Keratinocyte (primary cell): ENCODE data around the gene RNF112. TPM values are rescaled to one million over a fixed set of nuclear protein-coding genes. Genes with fewer than 3 reads are reported as not detected.
"Not testable (repeated sequence)": the region's sequence is repeated elsewhere in the genome, so short reads cannot be mapped to it uniquely, and the experiment has no call there.

ENCODE experiments used
- DNase-seq: peaks from one replicate; pipeline ENCODE4 v3.0.0-alpha.2; 2011; ENCODE audit warnings: low read depth, missing footprints, low spot score
- FAIRE-seq: peaks from 2 replicates; lab custom pipeline; 2011; peaks lifted over from hg19 to GRCh38; lab: Jason Lieb, UNC
- H2AFZ ChIP-seq: 2 replicates; pipeline ENCODE4 v1.6.0; 2012; ENCODE audit warnings: low read length, control low read depth, inconsistent platforms; ENCODE audit not compliant: control insufficient read depth
- H3K27ac ChIP-seq: 2 replicates; pipeline ENCODE4 v1.5.1; 2011; ENCODE audit warnings: low read length; ENCODE audit not compliant: control insufficient read depth, insufficient read depth
- H3K27me3 ChIP-seq: 3 replicates; pipeline ENCODE4 v1.6.0; 2011; ENCODE audit warnings: low read length; ENCODE audit not compliant: control insufficient read depth, insufficient read depth; ENCODE audit errors: extremely low read depth
- H3K36me3 ChIP-seq, 2 experiments: 2 replicates in 1 of 2; 3 replicates in 1 of 2; pipeline ENCODE4 v1.5.1; 2011; ENCODE audit warnings: low read length in 2 of 2, mild to moderate bottlenecking in 1 of 2; ENCODE audit not compliant: control insufficient read depth in 2 of 2, insufficient read depth in 2 of 2; ENCODE audit errors: extremely low read depth in 1 of 2
- H3K4me1 ChIP-seq: 3 replicates; pipeline ENCODE4 v1.5.1; 2011; ENCODE audit warnings: low read length; ENCODE audit not compliant: control insufficient read depth, insufficient read depth; ENCODE audit errors: extremely low read depth
- H3K4me2 ChIP-seq: 3 replicates; pipeline ENCODE4 v1.6.0; 2011; ENCODE audit warnings: low read depth, low read length; ENCODE audit not compliant: control insufficient read depth, insufficient read depth; ENCODE audit errors: extremely low read depth
- H3K4me3 ChIP-seq, 3 experiments: fragments of 200-600 bp in 1 of 3; sonication (generic) in 1 of 3; 2 replicates in 2 of 3; 3 replicates in 1 of 3; pipeline ENCODE4 v1.5.1; 2011 to 2016; ENCODE audit warnings: low read length in 3 of 3, mild to moderate bottlenecking in 3 of 3, control low read depth in 2 of 3, inconsistent platforms in 1 of 3, low read depth in 1 of 3, mixed read lengths in 1 of 3, mixed run types in 1 of 3, moderate library complexity in 1 of 3; ENCODE audit not compliant: control insufficient read depth in 2 of 3, insufficient read depth in 2 of 3; ENCODE audit errors: extremely low read depth in 1 of 3
- H3K79me2 ChIP-seq: 2 replicates; pipeline ENCODE4 v1.6.0; 2012; ENCODE audit warnings: low read length; ENCODE audit not compliant: control insufficient read depth, insufficient read depth
- H3K9ac ChIP-seq: 3 replicates; pipeline ENCODE4 v1.6.0; 2011; ENCODE audit warnings: low read length; ENCODE audit not compliant: control insufficient read depth, insufficient read depth; ENCODE audit errors: extremely low read depth
- H3K9me1 ChIP-seq: 3 replicates; pipeline ENCODE4 v1.6.0; 2011; ENCODE audit warnings: low read length; ENCODE audit not compliant: control insufficient read depth, insufficient read depth; ENCODE audit errors: extremely low read depth
- H3K9me3 ChIP-seq: 2 replicates; pipeline ENCODE4 v1.5.1; 2012; ENCODE audit warnings: low read depth, low read length; ENCODE audit not compliant: control insufficient read depth
- H4K20me1 ChIP-seq: 3 replicates; pipeline ENCODE4 v1.6.0; 2011; ENCODE audit warnings: low read length; ENCODE audit not compliant: control insufficient read depth, insufficient read depth; ENCODE audit errors: extremely low read depth
- EZH2 ChIP-seq: IDR thresholded peaks from one replicate; pipeline ENCODE4 v1.6.1; 2012; ENCODE audit warnings: inconsistent platforms, mild to moderate bottlenecking, low read length, moderate library complexity
- dilution Hi-C: fragments of 300-500 bp; cut with MboI; formaldehyde crosslinking; loops from one replicate; pipeline ENCODE4 v1.7.0; 2020; ENCODE audit warnings: low sequenced_read_pairs; ENCODE audit not compliant: extremely low pct_ligation_motif_present
- polyA plus RNA-seq, 5 experiments: library from polyadenylated mRNA; depleted of rRNA in 3 of 5; stranded (reverse) in 3 of 5; stranded (forward) in 1 of 5; unstranded in 1 of 5; fragments of >200 nt; gene quantifications; 1 replicate in 1 of 5; 2 replicates in 3 of 5; 3 replicates in 1 of 5; pipeline versions ENCODE4 v1.2.1 to v1.2.3, GENCODE V29; 2011 to 2012; ENCODE audit warnings: missing spikeins in 2 of 5, low read depth in 1 of 5, low replicate concordance in 1 of 5
- TF ChIP-seq, protein P1 (sequence below), 3 experiments: IDR thresholded peaks in 1 of 3; conservative IDR thresholded peaks in 1 of 3; optimal IDR thresholded peaks in 1 of 3; 2 replicates in 2 of 3; 3 replicates in 1 of 3; pipeline versions ENCODE3 to v1.5.1; 2011; ENCODE audit warnings: low read length in 3 of 3, mild to moderate bottlenecking in 3 of 3, moderate library complexity in 2 of 3, control low read depth in 1 of 3, inconsistent platforms in 1 of 3; ENCODE audit not compliant: insufficient read depth in 2 of 3; ENCODE audit errors: extremely low read depth in 1 of 3

Gene RNF112
- polyA plus RNA-seq, 1 donor (not counting 4 experiments of a cell fraction or from before 2014, with no cell fraction given): 0.05 TPM

- no peaks in the 10 kb centered on the region for H3K27me3 ChIP-seq
- no peak for TF ChIP-seq EZH2
- TF ChIP-seq, protein P1, sequence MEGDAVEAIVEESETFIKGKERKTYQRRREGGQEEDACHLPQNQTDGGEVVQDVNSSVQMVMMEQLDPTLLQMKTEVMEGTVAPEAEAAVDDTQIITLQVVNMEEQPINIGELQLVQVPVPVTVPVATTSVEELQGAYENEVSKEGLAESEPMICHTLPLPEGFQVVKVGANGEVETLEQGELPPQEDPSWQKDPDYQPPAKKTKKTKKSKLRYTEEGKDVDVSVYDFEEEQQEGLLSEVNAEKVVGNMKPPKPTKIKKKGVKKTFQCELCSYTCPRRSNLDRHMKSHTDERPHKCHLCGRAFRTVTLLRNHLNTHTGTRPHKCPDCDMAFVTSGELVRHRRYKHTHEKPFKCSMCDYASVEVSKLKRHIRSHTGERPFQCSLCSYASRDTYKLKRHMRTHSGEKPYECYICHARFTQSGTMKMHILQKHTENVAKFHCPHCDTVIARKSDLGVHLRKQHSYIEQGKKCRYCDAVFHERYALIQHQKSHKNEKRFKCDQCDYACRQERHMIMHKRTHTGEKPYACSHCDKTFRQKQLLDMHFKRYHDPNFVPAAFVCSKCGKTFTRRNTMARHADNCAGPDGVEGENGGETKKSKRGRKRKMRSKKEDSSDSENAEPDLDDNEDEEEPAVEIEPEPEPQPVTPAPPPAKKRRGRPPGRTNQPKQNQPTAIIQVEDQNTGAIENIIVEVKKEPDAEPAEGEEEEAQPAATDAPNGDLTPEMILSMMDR (optimal IDR thresholded peaks at IDR 0.05 in 1 of 3, IDR thresholded peaks at IDR 0.05 in 1 of 3, conservative IDR thresholded peaks at IDR 0.05 in 1 of 3; ENCODE audit: extremely low read depth in 1 of 3, insufficient read depth in 2 of 3, low read length in 3 of 3): peak in 1 of 3 experiments; percentile 36
- DNase-seq (no peak), FAIRE-seq (no peak)
- no peak overlapping the region for H3K9ac ChIP-seq
- H3K4me3 ChIP-seq: no peak overlapping the region
- H3K9me1 ChIP-seq: no peaks in the 10 kb centered on the region
- no peak overlapping the region for H3K27ac ChIP-seq
- H3K79me2 ChIP-seq: no peaks in the 10 kb centered on the region
- no peaks in the 10 kb centered on the region for H4K20me1 ChIP-seq
- dilution Hi-C loops: no loop called here
- H2AFZ ChIP-seq: no peak overlapping the region
- H3K9me3 ChIP-seq: no peaks in the 10 kb centered on the region
- no peaks in the 10 kb centered on the region for H3K4me1 ChIP-seq
- no peaks in the 10 kb centered on the region for H3K36me3 ChIP-seq
- H3K4me2 ChIP-seq: no peak overlapping the region
These were observed 22.8 kb downstream of the RNF112 start for GRCh38 chr17:19433727-19434340.

DNA sequence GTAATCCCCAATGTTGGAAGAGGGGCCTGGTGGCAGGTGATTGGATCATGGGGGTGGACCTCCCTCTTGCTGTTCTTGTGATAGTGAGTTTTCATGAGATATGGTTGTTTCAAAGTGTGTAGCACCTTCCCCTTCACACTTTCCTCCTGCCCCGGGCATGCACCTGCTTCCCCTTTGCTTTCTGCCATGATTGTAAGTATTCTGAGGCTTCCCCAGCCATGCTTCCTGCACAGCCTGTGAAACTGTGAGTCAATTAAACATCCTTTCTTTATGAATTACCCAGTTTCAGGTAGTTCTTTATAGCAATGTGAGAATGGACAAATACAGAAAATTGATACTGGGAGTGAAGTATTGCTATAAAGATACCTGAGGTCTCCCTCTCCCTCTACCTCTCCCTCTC is 29.4 kb downstream of the RNF112 start:
- Histone ChIP-seq H3K4me1 (no peaks in the 10 kb centered on the region), H3K9me1 (no peaks in the 10 kb centered on the region), H3K27me3 (no peaks in the 10 kb centered on the region), H2AFZ (no peak overlapping the region), H3K4me2 (no peak overlapping the region), H3K36me3 (no peaks in the 10 kb centered on the region), H3K9me3 (peaks cover 2% of the 10 kb centered on the region), H3K4me3 (no peak overlapping the region), H4K20me1 (no peaks in the 10 kb centered on the region), H3K27ac (no peak overlapping the region), H3K79me2 (no peaks in the 10 kb centered on the region), H3K9ac (no peak overlapping the region)
- TF ChIP-seq, protein P1 (optimal IDR thresholded peaks at IDR 0.05 in 1 of 3, IDR thresholded peaks at IDR 0.05 in 1 of 3, conservative IDR thresholded peaks at IDR 0.05 in 1 of 3; ENCODE audit: extremely low read depth in 1 of 3, insufficient read depth in 2 of 3, low read length in 3 of 3): no peak
- TF ChIP-seq EZH2: no peak
- DNase-seq (no peak), FAIRE-seq (no peak)
- dilution Hi-C loops: no loop called here

DNA sequence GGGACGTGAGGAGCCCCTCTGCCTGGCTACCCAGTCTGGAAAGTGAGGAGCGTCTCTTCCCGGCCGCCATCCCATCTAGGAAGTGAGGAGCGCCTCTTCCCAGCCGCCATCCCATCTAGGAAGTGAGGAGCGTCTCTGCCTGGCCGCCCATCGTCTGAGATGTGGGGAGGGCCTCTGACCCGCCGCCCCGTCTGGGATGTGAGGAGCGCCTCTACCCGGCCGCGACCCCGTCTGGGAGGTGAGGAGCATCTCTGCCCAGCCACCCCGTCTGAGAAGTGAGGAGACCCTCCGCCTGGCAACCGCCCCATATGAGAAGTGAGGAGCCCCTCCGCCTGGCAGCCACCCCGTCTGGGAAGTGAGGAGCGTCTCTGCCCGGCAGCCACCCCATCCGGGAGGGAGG is 30.3 kb downstream of the RNF112 start:
- H2AFZ ChIP-seq, H4K20me1 ChIP-seq, FAIRE-seq, H3K4me3 ChIP-seq, H3K9ac ChIP-seq, dilution Hi-C loops, H3K4me2 ChIP-seq, H3K4me1 ChIP-seq, H3K79me2 ChIP-seq, H3K9me3 ChIP-seq, DNase-seq, H3K27me3 ChIP-seq, H3K36me3 ChIP-seq, H3K9me1 ChIP-seq, H3K27ac ChIP-seq: not testable (repeated sequence)
